Measurements from ENCODE around the gene ODAD3.

DNA sequence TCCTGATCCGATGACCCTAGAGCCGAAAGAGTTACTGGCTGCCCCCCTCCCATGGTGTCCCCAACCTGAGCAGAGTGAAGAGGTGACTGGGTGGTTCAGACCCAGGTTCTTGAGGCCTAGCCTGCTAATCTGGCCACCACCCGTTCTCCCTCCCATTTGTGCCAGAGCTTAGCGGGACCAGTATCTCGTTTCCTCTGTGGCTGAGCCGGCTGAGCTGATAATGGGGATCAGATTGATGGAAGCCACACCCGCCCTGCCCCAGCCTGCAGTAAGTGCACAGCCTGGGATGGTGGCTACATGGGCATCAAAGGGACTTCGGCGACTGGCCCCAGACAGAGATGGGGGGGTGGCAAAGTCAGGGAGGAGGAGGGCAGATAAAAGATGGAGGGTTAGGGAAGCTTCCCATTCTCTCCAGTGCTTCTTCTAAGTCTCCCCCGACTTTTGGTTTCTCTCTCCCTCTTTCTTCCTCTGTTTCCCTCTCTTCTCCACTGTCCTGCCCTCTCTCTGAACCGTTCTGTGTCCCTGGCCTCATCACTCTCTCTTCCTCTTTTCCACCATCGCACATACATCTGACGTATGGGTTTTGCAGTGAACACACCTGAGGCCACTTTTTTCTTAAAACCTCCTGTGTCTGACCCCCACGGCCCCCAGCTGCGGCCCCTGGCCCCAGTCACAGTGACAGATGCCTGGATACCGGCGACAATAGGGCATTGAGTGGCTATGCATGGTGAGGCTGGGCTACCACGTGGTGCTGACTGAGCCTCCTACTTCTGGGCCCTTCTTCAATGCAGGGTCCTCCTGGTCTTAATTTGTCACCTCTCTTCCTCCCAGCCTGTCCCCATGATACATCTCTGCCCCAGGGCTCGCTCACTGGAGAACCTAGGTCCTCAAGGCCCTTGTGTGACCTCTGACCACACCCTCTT lies 43.5 kb upstream of the ODAD3 start:
- TF ChIP-seq, protein P1, sequence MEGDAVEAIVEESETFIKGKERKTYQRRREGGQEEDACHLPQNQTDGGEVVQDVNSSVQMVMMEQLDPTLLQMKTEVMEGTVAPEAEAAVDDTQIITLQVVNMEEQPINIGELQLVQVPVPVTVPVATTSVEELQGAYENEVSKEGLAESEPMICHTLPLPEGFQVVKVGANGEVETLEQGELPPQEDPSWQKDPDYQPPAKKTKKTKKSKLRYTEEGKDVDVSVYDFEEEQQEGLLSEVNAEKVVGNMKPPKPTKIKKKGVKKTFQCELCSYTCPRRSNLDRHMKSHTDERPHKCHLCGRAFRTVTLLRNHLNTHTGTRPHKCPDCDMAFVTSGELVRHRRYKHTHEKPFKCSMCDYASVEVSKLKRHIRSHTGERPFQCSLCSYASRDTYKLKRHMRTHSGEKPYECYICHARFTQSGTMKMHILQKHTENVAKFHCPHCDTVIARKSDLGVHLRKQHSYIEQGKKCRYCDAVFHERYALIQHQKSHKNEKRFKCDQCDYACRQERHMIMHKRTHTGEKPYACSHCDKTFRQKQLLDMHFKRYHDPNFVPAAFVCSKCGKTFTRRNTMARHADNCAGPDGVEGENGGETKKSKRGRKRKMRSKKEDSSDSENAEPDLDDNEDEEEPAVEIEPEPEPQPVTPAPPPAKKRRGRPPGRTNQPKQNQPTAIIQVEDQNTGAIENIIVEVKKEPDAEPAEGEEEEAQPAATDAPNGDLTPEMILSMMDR (conservative IDR thresholded peaks at IDR 0.05) = no peak
- TF ChIP-seq EZH2 (IDR thresholded peaks at IDR 0.05; ENCODE audit: low read depth) = no peak
